ENCODE measurements around the gene CCDC88C. TPM values are rescaled to one million over a fixed set of nuclear protein-coding genes. Genes with fewer than 3 reads are reported as not detected.

Gene CCDC88C
- total RNA-seq, 1 experiment from 2014 or later: 19.7 TPM

GRCh38 chr14:91418387-91419043 is 895 bp upstream of the CCDC88C start:
- TF ChIP-seq CTCF (conservative IDR thresholded peaks at IDR 0.05; ENCODE audit: low read depth, low read length) (peak; percentile 97), EZH2 (IDR thresholded peaks at IDR 0.05; ENCODE audit: low read length, unreplicated experiment) (no peak), EZH2phosphoT487 (IDR thresholded peaks at IDR 0.05; ENCODE audit: borderline replicate concordance, low read length) (no peak; the same call in 1 of the 2 replicates)
- peak overlapping the region; percentile 79 for H3K4me2 ChIP-seq (ENCODE audit: low read length)
- no peaks in the 10 kb centered on the region for H3K27me3 ChIP-seq (ENCODE audit: low read length)
- H3K9ac ChIP-seq (ENCODE audit: low read length): peak overlapping the region; percentile 43
- H2AFZ ChIP-seq (ENCODE audit: low read length): peak overlapping the region; percentile 79
- CTCF ChIA-PET: interaction anchor here (1.1 kb wide), 1 partner anchor 94 kb away, joined by 3 read pairs; no protein-coding TSS in a partner anchor
- peak; percentile 72 for DNase-seq
- H3K9me3 ChIP-seq (ENCODE audit: low read length): no peaks in the 10 kb centered on the region
- H3K27ac ChIP-seq (ENCODE audit: low read length): peak overlapping the region; percentile 36; the same call in 1 of the 2 replicates
- 0 out of 2 replicates have a peak, but pooled peaks cover 4% of the 10 kb centered on the region for H3K36me3 ChIP-seq (ENCODE audit: low read depth, low read length)
- H3K4me3 ChIP-seq (ENCODE audit: low read length): peak overlapping the region; percentile 52
- peaks cover 37% of the 10 kb centered on the region for H3K79me2 ChIP-seq (ENCODE audit: low read length)
- intact Hi-C loops (cut with micrococcal nuclease): loop anchor here (1.0 kb wide), 2 partner anchors 95 to 241 kb away; no protein-coding TSS in a partner anchor
- H3F3A ChIP-seq (ENCODE audit: low read length, unreplicated experiment): no peaks in the 10 kb centered on the region
- ATAC-seq: peak; percentile 13
- no peaks in the 10 kb centered on the region for H3K9me2 ChIP-seq (replicated peaks; ENCODE audit: low read length)
- H4K20me1 ChIP-seq (ENCODE audit: low read length): no peaks in the 10 kb centered on the region
- BruUV-seq (replicated peaks): TSS peak; percentile 66
- POLR2A ChIA-PET (ENCODE audit: unreplicated experiment): no interaction called here
- H3K4me1 ChIP-seq (ENCODE audit: insufficient read depth, low read length): peaks cover 17% of the 10 kb centered on the region

DNA sequence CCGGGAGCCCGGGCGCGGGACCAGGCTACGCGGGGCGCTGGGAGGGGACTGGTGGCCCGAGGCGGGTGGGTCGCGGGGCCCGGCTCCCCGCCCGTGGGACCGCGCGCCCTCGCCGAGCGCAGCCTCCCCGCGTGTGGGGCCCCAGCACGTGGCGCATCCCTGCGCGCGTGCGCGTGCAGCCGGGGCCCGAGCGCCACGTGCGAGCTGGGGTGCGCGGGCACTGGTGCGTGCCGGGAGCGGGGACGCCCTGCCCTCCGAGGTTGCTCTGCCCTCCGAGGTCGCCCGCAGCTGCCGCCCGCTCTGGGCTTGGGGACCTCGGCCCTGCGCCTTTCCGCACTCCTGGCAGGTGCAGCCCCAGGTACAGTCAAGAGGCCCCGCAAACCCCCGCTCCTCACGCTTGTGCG is 365 bp upstream of the CCDC88C start:
- no peaks in the 10 kb centered on the region for H3F3A ChIP-seq (ENCODE audit: low read length, unreplicated experiment)
- no peaks in the 10 kb centered on the region for H3K9me3 ChIP-seq (ENCODE audit: low read length)
- H3K79me2 ChIP-seq (ENCODE audit: low read length): peaks cover 43% of the 10 kb centered on the region
- DNase-seq (peak; percentile 63), ATAC-seq (peak; percentile 37)
- no peaks in the 10 kb centered on the region for H3K27me3 ChIP-seq (ENCODE audit: low read length)
- H3K9me2 ChIP-seq (replicated peaks; ENCODE audit: low read length): no peaks in the 10 kb centered on the region
- peak overlapping the region; percentile 43 for H3K9ac ChIP-seq (ENCODE audit: low read length)
- intact Hi-C loops (cut with micrococcal nuclease): loop anchor here (1.0 kb wide), 2 partner anchors 95 to 241 kb away; no protein-coding TSS in a partner anchor
- peak overlapping the region; percentile 36; the same call in 1 of the 2 replicates for H3K27ac ChIP-seq (ENCODE audit: low read length)
- no TSS peak for BruUV-seq (replicated peaks)
- H3K4me1 ChIP-seq (ENCODE audit: insufficient read depth, low read length): peaks cover 17% of the 10 kb centered on the region
- no peak for TF ChIP-seq EZH2 (IDR thresholded peaks at IDR 0.05; ENCODE audit: low read length, unreplicated experiment)
- peak; percentile 65 for TF ChIP-seq EZH2phosphoT487 (IDR thresholded peaks at IDR 0.05; ENCODE audit: borderline replicate concordance, low read length)
- no peak for TF ChIP-seq CTCF (conservative IDR thresholded peaks at IDR 0.05; ENCODE audit: low read depth, low read length)
- H3K4me3 ChIP-seq (ENCODE audit: low read length): peak overlapping the region; percentile 52
- ChIA-PET CTCF (interaction anchor here (0.6 to 1.1 kb wide), 3 partner anchors 40 to 98 kb away, joined by 3 to 11 read pairs (median 3); no protein-coding TSS in a partner anchor), POLR2A (ENCODE audit: unreplicated experiment) (interaction anchor here (0.6 kb wide), 1 partner anchor 23 kb away, joined by 4 read pairs; no protein-coding TSS in a partner anchor)
- no peaks in the 10 kb centered on the region for H4K20me1 ChIP-seq (ENCODE audit: low read length)
- 0 out of 2 replicates have a peak, but pooled peaks cover 4% of the 10 kb centered on the region for H3K36me3 ChIP-seq (ENCODE audit: low read depth, low read length)
- H3K4me2 ChIP-seq (ENCODE audit: low read length): peak overlapping the region; percentile 79
- H2AFZ ChIP-seq (ENCODE audit: low read length): peak overlapping the region; percentile 79

All from PC-3 (cell line).